ENCODE results near the gene STX4.

Gene STX4, protein sequence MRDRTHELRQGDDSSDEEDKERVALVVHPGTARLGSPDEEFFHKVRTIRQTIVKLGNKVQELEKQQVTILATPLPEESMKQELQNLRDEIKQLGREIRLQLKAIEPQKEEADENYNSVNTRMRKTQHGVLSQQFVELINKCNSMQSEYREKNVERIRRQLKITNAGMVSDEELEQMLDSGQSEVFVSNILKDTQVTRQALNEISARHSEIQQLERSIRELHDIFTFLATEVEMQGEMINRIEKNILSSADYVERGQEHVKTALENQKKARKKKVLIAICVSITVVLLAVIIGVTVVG
- total RNA-seq, result 53.7 to 55.1 (median 54.2) reads per million in 3 experiments

DNA sequence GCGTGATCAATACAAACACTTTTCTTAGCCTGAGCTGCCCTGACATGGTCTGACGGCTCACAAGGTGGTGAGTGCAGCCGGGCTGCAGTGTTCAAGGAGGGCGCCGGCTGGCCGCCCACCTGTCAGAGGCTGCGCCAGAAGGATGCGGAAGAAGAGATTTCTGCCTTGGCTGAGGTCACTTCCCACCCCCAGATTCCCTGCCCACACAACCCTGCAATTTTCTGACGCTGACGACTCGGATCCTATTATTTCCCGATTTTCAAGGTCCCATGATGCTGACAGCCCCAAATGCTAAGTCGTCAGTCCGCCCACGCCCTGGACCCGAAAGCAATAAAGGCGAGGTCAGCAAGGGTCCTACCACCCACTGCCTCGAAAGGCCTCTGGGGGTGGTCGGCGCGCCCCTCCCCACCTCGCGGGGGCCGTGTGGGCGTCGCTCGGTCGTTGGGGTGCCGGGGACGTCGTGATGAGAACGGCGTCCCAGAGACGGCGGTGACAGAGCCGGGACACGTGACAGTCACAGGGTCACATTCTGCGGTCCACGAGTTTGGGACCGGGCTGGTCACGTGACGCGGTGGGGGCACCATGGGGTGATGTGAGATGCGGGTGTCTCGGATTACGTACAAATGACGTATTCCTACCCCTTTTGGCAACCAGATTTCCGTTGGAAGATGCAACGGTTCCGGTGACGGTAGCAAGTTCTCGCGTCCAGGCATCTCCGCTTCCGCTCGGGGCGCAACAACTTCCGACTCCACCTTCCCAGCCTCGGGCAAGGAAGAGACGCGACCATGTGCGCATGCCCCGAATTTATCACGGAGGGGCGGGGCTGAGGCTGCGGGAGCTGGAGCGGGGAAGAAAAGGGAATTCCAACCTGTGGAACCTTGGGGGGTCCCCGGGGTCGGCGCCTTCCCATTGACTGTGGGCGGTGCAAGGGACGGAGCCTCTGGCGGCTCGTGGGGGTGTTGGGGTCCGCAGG is at the start of gene STX4:
TSS of gene STX4 (plus strand) at position 823 of the 973 bp plus-strand sequence. CDS start 248 bp downstream, outside the sequence.
- DNase-seq, result peak; percentile 99

GRCh38 chr16:30983898-30984610 is 49.3 kb upstream of the STX4 start:
- DNase-seq, result no peak

- DNase-seq, result peak; percentile 66
Observed at GRCh38 chr16:30984669-30985400, 48.5 kb upstream of the STX4 start, which contains the start of gene HSD3B7. Gene HSD3B7 (plus strand): TSS chr16:30985207. CDS start chr16:30985659, 452 bp downstream.

GRCh38 chr16:30985401-30986128 is 47.8 kb upstream of the STX4 start:
- DNase-seq, result no peak

GRCh38 chr16:30986129-30986991 is 47.0 kb upstream of the STX4 start:
- DNase-seq, result no peak

DNA sequence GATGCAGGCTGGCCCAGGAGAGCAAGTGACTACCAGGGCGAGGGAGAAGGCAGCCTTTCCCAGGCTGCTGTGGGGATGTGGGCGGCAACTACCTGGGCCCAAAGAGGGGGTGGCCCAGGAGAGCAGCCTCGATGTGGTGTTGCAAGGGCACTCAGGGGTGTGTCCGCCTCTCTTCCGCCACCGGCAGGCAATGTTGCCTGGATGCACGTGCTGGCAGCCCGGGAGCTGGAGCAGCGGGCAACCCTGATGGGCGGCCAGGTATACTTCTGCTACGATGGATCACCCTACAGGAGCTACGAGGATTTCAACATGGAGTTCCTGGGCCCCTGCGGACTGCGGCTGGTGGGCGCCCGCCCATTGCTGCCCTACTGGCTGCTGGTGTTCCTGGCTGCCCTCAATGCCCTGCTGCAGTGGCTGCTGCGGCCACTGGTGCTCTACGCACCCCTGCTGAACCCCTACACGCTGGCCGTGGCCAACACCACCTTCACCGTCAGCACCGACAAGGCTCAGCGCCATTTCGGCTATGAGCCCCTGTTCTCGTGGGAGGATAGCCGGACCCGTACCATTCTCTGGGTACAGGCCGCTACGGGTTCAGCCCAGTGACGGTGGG is 45.7 kb upstream of the STX4 start:
- no peak for DNase-seq

DNA sequence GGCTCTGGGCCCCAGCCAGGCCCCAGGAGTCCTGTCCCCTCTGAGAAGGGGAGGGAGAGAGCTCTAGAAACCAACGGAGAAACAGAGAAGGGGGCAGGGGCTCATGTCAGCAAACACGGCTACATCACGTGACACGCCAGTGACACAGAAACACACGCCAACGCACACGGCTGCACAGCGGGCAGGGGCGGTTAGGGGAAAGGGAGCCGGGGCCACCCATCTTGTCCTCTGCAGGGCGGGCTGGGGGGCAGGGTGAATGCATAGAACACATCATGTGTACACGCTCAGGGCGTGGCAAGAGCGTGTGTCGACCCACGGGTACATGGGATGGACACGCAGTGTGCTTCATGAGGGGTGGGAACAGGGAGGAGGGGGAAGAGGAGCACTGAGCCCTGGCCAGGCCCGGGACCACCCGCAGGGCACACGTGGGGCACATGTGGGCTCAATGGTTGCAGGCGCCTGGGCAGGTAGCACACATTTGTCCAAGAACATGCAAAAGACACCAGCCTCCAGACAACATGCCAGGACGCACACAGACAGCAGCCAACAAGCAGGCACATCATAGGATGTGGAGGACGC is 43.8 kb upstream of the STX4 start:
- DNase-seq, result no peak

DNA sequence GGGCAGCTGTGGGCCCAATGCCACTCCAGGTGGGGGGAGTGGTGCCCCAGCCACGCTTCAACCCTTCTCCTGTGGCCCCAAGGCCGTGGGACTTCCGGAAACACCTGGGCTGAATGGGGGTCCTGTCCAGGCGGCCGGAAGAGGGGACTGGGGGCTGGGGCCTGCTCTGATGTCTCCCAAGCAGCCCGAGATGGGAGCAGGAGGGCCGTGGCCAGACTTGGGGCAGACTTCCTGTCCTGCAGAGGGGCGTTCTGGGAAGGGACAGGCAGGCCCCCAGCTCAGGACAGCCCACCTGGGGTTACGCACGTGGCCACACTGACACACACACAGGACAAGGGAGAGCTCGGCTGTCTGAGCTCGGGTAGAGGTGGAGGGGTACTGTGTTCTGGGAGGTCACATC is 43.3 kb upstream of the STX4 start:
- DNase-seq, result no peak

DNA sequence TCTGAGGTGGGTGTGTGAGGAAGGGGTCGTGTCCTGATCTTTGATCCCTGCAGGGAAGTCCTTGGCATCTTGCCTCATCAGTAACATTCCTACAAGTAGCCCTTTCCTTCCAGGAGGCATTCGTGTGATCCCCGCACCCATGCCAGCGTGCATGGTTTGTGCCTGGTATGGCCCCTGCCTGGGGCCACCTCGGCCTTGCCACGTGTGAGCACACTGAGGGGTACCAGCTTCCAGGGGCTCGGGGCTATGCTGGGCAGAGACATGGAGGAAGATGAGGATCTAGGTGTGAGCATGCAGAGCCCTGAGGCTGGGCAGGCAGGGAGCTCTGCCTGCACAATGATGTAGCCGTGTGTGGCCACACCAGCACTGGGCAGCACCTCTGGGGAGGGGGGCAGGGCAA is 42.3 kb upstream of the STX4 start:
- no peak for DNase-seq

- DNase-seq, result no peak
Observed at GRCh38 chr16:30992276-30992780, 41.0 kb upstream of the STX4 start.

DNA sequence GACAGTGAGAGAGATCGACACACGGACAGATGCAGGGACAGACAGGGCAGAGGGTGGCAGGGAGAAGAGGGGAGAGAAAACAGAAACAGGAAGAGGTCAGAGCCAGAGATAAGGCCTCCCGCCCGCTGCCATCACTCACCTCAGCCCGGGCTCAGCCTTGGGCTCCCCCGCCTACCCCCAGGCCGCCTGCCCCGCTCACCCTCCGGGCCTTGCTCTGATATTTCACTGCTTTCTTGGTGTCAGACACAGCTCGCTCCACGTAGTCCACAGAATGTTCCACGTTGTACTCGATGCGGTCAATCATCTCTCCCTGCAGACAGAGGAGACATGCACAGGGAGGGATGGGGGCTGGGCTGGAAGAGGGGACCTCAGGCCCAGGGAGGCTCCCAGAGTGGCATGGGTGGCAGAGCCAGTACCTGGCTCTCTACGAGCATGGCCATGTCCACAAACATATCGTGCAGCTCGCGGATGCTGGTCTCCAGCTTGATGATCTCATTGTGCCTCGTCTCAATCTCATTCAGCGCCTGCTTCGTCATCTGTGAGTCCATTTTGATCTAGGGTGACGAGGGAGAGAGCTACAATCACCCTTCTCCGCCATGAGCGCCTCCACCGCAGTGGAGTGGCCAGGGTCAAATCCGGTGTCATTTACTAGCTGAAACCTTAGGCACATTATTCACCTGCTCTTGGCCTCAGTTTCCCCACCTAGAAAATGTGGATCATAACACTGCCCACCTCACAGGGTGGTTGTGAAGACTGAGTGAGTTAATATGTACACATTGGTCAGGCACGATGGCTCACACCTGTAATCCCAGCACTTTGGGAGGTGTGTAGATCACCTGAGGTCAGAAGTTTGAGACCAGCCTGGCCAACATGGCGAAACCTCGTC is 40.2 kb upstream of the STX4 start:
- no peak for DNase-seq

DNA sequence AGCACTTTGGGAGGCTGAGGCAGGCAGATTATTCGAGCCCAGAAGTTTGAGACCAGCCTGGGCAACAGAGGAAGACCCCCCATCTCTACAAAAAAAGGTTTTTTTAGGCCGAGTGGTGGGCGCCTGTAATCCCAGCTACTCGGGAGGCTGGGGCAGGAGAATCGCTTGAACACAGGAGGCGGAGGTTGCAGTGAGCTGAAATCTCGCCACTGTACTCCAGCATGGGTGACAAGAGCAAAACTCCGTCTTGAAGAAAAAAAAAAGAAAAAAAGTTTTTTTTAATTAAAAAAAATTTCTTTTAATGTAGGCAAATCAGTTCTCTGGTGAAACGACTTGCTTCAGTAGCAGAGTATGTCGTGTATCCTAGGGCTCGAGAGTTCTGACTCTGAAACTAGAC is 37.4 kb upstream of the STX4 start:
- no peak for DNase-seq

GRCh38 chr16:30996324-30996984 is 36.9 kb upstream of the STX4 start:
- no peak for DNase-seq

- DNase-seq, result peak; percentile 54
Observed at GRCh38 chr16:30996985-30997724, 36.2 kb upstream of the STX4 start.

DNA sequence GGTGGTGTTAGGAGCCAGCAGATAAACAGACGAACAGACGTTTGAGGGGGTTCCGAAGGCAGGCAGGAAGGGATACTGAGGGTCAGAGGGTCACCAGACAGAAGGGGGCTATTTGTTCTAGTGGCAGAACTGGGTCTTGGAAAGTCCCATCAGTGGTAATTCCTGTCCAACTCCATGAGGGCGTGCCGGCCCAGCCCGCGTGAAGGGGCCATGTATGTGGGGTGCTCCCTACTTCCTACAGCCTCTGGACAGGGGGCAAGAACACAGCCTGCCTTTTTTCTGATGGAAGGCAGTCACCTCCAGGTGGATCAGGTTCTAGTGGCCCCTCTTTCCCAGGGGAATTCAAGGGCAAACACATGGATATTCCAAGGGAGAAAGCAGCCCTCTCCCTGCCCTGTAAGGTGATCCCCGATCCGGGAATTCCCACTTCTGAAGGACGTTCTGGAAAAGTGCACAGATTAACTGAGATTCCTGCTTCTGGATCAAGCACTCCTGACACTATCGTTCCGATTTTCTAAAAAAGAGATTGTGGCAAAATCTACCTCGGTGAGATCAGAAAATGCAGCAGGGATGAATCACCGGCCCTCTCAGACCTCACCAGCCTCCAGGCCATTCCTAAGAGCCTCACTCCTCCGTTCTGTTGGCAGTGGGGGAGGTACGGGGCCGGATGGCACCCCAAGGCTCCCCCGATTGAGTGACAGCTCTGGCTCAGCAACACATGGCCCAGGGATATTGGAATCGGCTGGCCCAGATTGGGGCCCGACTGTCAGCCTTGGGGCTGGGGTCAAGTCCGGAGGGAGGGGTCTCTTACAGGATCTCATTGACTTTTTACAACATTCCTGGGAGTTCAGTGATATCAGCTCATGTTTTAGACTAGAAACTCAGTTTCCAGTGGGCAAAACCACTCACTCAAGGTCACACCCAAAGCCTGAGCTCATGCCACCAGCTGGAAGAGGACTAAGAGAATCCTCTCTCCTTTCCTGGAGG is 35.3 kb upstream of the STX4 start:
- DNase-seq, result no peak
